ENCODE measurements around the gene MXD1. TPM values are rescaled to one million over a fixed set of nuclear protein-coding genes. Genes with fewer than 3 reads are reported as not detected.

MXD1 gene
- total and polyA plus RNA-seq, 8 donors = 8.1 to 40.2 (median 18.2) TPM

GRCh38 chr2:69986691-69987090, 71.8 kb downstream of the MXD1 start:
- TF ChIP-seq CTCF (IDR thresholded peaks at IDR 0.05) = no peak
- no peak for TF ChIP-seq EP300 (IDR thresholded peaks at IDR 0.05)
- no peak for TF ChIP-seq POLR2A (IDR thresholded peaks at IDR 0.05)
- no peak for TF ChIP-seq POLR2AphosphoS5 (IDR thresholded peaks at IDR 0.05)
- DNase-seq = no peak
- H3K27ac ChIP-seq = peak overlapping the region in 1 of 5 donors; percentile 58
- H3K4me1 ChIP-seq = peaks cover 0 to 6% (median 0%) of the 10 kb centered on the region in 4 donors
- no peaks in the 10 kb centered on the region for H3K36me3 ChIP-seq
- no peaks in the 10 kb centered on the region for H3K9me3 ChIP-seq
- intact Hi-C loops (cut with DNase I; ENCODE audit: low total_unique reads) = no loop called here
- 88 to 96% (median 88%) methylated on average over 4 of the region's 4 CpGs for WGBS, 5 donors
- H3K27me3 ChIP-seq = no peaks in the 10 kb centered on the region
- H3K4me3 ChIP-seq = no peak overlapping the region

GRCh38 chr2:69988086-69988635, 73.3 kb downstream of the MXD1 start:
- intact Hi-C loops (cut with DNase I; ENCODE audit: low total_unique reads) = no loop called here
- no peak for DNase-seq
- 94 to 98% (median 96%) methylated on average over 5 of the region's 5 CpGs for WGBS, 5 donors

GRCh38 chr2:69989009-69989408, 74.1 kb downstream of the MXD1 start:
- TF ChIP-seq POLR2A (IDR thresholded peaks at IDR 0.05) (no peak), CTCF (IDR thresholded peaks at IDR 0.05) (no peak), EP300 (IDR thresholded peaks at IDR 0.05) (no peak), POLR2AphosphoS5 (IDR thresholded peaks at IDR 0.05) (no peak)
- intact Hi-C loops (cut with DNase I; ENCODE audit: low total_unique reads) = no loop called here
- H3K4me3 ChIP-seq = no peak overlapping the region
- peaks cover 0 to 6% (median 0%) of the 10 kb centered on the region in 4 donors for H3K4me1 ChIP-seq
- 43 to 90% (median 58%) methylated on average over 2 to 3 of the region's 3 CpGs for WGBS, 5 donors
- peaks cover 0 to 12% (median 11%) of the 10 kb centered on the region in 4 donors for H3K36me3 ChIP-seq
- H3K27ac ChIP-seq = peak overlapping the region in 3 of 5 donors; percentile 29 to 62 (median 32)
- no peaks in the 10 kb centered on the region for H3K27me3 ChIP-seq
- H3K9me3 ChIP-seq = no peaks in the 10 kb centered on the region
- no peak for DNase-seq

More at GRCh38 chr2:69988086-69988635, 73.3 kb downstream of the MXD1 start:
- Histone ChIP-seq H3K36me3 (peaks cover 0 to 4% (median 3%) of the 10 kb centered on the region in 4 donors), H3K4me3 (no peak overlapping the region), H3K9me3 (no peaks in the 10 kb centered on the region), H3K27me3 (no peaks in the 10 kb centered on the region), H3K27ac (no peak overlapping the region), H3K4me1 (peaks cover 0 to 6% (median 0%) of the 10 kb centered on the region in 4 donors)
- TF ChIP-seq EP300 (IDR thresholded peaks at IDR 0.05) (no peak), POLR2AphosphoS5 (IDR thresholded peaks at IDR 0.05) (no peak), POLR2A (IDR thresholded peaks at IDR 0.05) (no peak), CTCF (IDR thresholded peaks at IDR 0.05) (no peak)

- Histone ChIP-seq H3K9me3 (no peaks in the 10 kb centered on the region), H3K27ac (peak overlapping the region in 3 of 5 donors; percentile 29 to 62 (median 32)), H3K4me1 (peaks cover 0 to 6% (median 0%) of the 10 kb centered on the region in 4 donors), H3K4me3 (no peak overlapping the region), H3K36me3 (peaks cover 0 to 17% (median 17%) of the 10 kb centered on the region in 4 donors), H3K27me3 (no peaks in the 10 kb centered on the region)
- WGBS, 5 donors = 56 to 81% (median 71%) methylated on average over 6 to 12 of the region's 12 CpGs
- intact Hi-C loops (cut with DNase I; ENCODE audit: low total_unique reads) = no loop called here
- no peak for TF ChIP-seq POLR2AphosphoS5 (IDR thresholded peaks at IDR 0.05)
- TF ChIP-seq CTCF (IDR thresholded peaks at IDR 0.05) = no peak
- peak; percentile 40 to 71 for DNase-seq
These were observed 74.7 kb downstream of the MXD1 start for GRCh38 chr2:69989441-69990105.

Small RNAs within 50 kb of the gene (small RNA-seq; reads per million reads assigned to genes)
- 0 reads per million in 4 donors for gene RPL23AP92

Other genes with a start within 250 kb of the MXD1 start
- 100 to 1,000 TPM in 2 of 5 donors, 10 to 100 TPM in 3; 40.8 to 193 (median 58.4) TPM for gene ANXA4, start 173.0 kb upstream of the MXD1 start, total RNA-seq
- 100 to 1,000 TPM in 1 of 3 donors, 10 to 100 TPM in 2; 67.3 to 113 (median 94.3) TPM for gene ANXA4, start 173.0 kb upstream of the MXD1 start, polyA plus RNA-seq
- gene GMCL1, start 85.4 kb upstream of the MXD1 start, total RNA-seq = 10 to 100 TPM in 2 of 5 donors, 1 to 10 TPM in 3; 1.2 to 23.1 (median 4.9) TPM
- gene GMCL1, start 85.4 kb upstream of the MXD1 start, polyA plus RNA-seq = 1 to 10 TPM; 4.7 to 7.9 (median 7.0) TPM
- 10 to 100 TPM in 4 of 5 donors, 1 to 10 TPM in 1; 5.8 to 70.6 (median 58.2) TPM for gene SNRNP27, start 21.2 kb upstream of the MXD1 start, total RNA-seq
- gene SNRNP27, start 21.2 kb upstream of the MXD1 start, polyA plus RNA-seq = 10 to 100 TPM; 21.1 to 51.1 (median 42.8) TPM
- 1 to 10 TPM in 3 of 5 donors, not detected in 2; 2.0 to 6.4 (median 3.5) TPM for gene ASPRV1, start 46.5 kb downstream of the MXD1 start, total RNA-seq
- gene ASPRV1, start 46.5 kb downstream of the MXD1 start, polyA plus RNA-seq = under 1 TPM; 0.44 to 0.90 (median 0.46) TPM
- 100 to 1,000 TPM in 3 of 5 donors, 10 to 100 TPM in 1, 1 to 10 TPM in 1; 9.3 to 164 (median 120) TPM for gene PCBP1, start 172.4 kb downstream of the MXD1 start, total RNA-seq
- gene PCBP1, start 172.4 kb downstream of the MXD1 start, polyA plus RNA-seq = 100 to 1,000 TPM; 199 to 296 (median 251) TPM